Kidney (tissue), 14 donors: ENCODE results near the gene MAPK1. TPM values are rescaled to one million over a fixed set of nuclear protein-coding genes. Genes with fewer than 3 reads are reported as not detected.
"Not testable (repeated sequence)": the region's sequence is repeated elsewhere in the genome, so short reads cannot be mapped to it uniquely, and the experiment has no call there.

ENCODE experiments used
- DNase-seq, 5 donors: peaks; one replicate each; pipeline ENCODE4 v3.0.0-alpha.2; 2013 to 2020
- FAIRE-seq: peaks from 2 replicates; lab custom pipeline; 2012; peaks lifted over from hg19 to GRCh38; lab: Jason Lieb, UNC
- H3K27ac ChIP-seq, 2 donors: one replicate each; pipeline ENCODE4 v1.7.0; 2013; ENCODE audit warnings: low read depth in 2 of 2, low read length in 2 of 2, inconsistent platforms in 1 of 2
- H3K27me3 ChIP-seq: one replicate; pipeline ENCODE4 v1.7.1; 2013; ENCODE audit warnings: low read length, inconsistent platforms; ENCODE audit not compliant: control insufficient read depth, insufficient read depth
- H3K36me3 ChIP-seq, 3 donors: one replicate each; pipeline versions ENCODE4 v1.7.0 to v1.7.1; 2013; ENCODE audit warnings: low read length in 3 of 3, control low read depth in 1 of 3, inconsistent platforms in 1 of 3; ENCODE audit not compliant: insufficient read depth in 3 of 3, control insufficient read depth in 2 of 3
- H3K4me1 ChIP-seq, 3 donors: one replicate each; pipeline versions ENCODE4 v1.7.0 to v1.7.1; 2013; ENCODE audit warnings: low read length in 3 of 3, inconsistent platforms in 1 of 3, low read depth in 1 of 3; ENCODE audit not compliant: control insufficient read depth in 2 of 3, insufficient read depth in 2 of 3
- H3K4me3 ChIP-seq, 3 donors: one replicate each; pipeline versions ENCODE4 v1.7.0 to v1.8.1; 2013; ENCODE audit warnings: low read length in 3 of 3, control low read depth in 1 of 3, inconsistent platforms in 1 of 3
- H3K9ac ChIP-seq, 3 donors: one replicate each; pipeline versions ENCODE4 v1.7.0 to v1.7.1; 2013; ENCODE audit warnings: low read length in 3 of 3, control low read depth in 1 of 3, inconsistent platforms in 1 of 3
- H3K9me3 ChIP-seq, 3 donors: one replicate each; pipeline versions ENCODE4 v1.7.0 to v1.7.1; 2013; ENCODE audit warnings: low read length in 3 of 3, control low read depth in 1 of 3, inconsistent platforms in 1 of 3; ENCODE audit not compliant: control insufficient read depth in 2 of 3, insufficient read depth in 1 of 3
- CTCF ChIP-seq: IDR thresholded peaks from 3 replicates; pipeline ENCODE4 v1.5.1; 2012; ENCODE audit warnings: mild to moderate bottlenecking, moderate library complexity, borderline replicate concordance; ENCODE audit not compliant: insufficient read depth; ENCODE audit errors: extremely low read depth
- intact Hi-C: fragments of 100-400 bp; cut with DNase I; formaldehyde crosslinking; loops from one replicate; pipeline ENCODE4 v1.11.1; 2022
- polyA plus RNA-seq: library from polyadenylated mRNA; stranded (reverse); fragments of 350-450 nt; fragmentation: Illumina TruSeq; extraction: RNeasy Lipid Tissue Mini Kit (QIAGEN cat#74804); gene quantifications from one replicate; pipeline ENCODE4 v1.2.3, GENCODE V29; 2014; ENCODE audit warnings: low read depth, low replicate concordance; ENCODE audit not compliant: insufficient read depth
- total RNA-seq: library from RNA; stranded (reverse); fragmentation: NEBNext Ultra II Directional; extraction: Animal tissue kit (Norgen Biotek cat#: 25700); gene quantifications from one replicate; pipeline ENCODE4 v1.2.1, GENCODE V29; 2021
- donor health status: control.
- donor health status: control.
- donor health status: control.
- donor health status: control.
- donor health status: control.
- donor health status: DM: yes; HTN: yes; CAD: no.
- donor health status: Normal renal cell carcinoma (clear cell type).

Gene MAPK1
- total and polyA plus RNA-seq, 2 donors from 2014 or later, result 21.3 to 128 TPM

DNA sequence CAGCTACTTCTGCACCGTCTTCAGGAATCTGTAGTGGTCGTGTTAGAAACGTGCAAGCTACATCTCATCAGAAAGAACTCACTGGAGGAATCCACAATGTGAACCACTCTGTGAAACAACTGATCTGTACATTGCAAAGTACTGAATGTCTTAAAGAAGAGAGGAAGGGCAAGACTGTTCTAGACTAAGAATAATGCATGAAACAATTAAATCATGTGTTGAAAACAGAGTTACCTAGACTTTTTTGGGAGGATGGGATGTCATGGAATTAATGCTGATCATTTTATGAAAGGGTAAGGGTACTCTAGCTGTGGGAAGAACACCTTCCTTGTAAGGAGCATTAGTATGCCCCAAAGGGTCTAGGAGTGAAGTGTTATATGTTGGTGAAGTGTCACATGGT lies 71.2 kb downstream of the MAPK1 start:
- intact Hi-C loops, result no loop called here
- no peak for TF ChIP-seq CTCF
- no peaks in the 10 kb centered on the region for H3K27me3 ChIP-seq
- no peaks in the 10 kb centered on the region for H3K9me3 ChIP-seq
- H3K9ac ChIP-seq, result no peak overlapping the region
- no peak overlapping the region for H3K27ac ChIP-seq
- no peak overlapping the region for H3K4me3 ChIP-seq
- no peak for DNase-seq
- no peak for FAIRE-seq
- peaks cover 0 to 2% (median 0%) of the 10 kb centered on the region in 3 donors for H3K4me1 ChIP-seq
- peaks cover 0 to 29% (median 7%) of the 10 kb centered on the region in 3 donors for H3K36me3 ChIP-seq

DNA sequence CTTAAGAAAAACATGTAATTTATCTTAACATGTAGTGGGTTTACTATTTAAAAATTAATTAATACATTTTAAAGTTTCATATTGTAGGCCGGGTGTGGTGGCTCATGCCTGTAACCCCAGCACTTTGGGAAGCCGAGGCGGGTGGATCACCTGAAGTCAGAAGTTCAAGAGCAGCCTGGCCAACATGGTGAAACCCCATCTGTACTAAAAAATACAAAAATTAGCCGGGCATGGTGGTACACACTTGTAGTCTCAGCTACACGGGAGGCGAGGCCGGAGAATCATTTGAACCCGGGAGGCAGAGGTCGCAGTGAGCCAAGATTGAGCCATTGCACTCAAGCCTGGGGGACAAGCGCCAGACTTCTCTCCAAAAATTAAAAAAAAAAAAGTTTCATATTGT lies 73.7 kb downstream of the MAPK1 start:
- DNase-seq, H3K27me3 ChIP-seq, H3K27ac ChIP-seq, intact Hi-C loops, H3K4me1 ChIP-seq, H3K4me3 ChIP-seq, H3K9ac ChIP-seq, H3K9me3 ChIP-seq, FAIRE-seq: not testable (repeated sequence)
- H3K36me3 ChIP-seq, result peaks cover 0 to 16% (median 7%) of the 10 kb centered on the region in 3 donors

GRCh38 chr22:21791635-21792625 lies 75.5 kb downstream of the MAPK1 start:
- Histone ChIP-seq H3K27ac (no peak overlapping the region), H3K4me3 (no peak overlapping the region), H3K27me3 (no peaks in the 10 kb centered on the region), H3K9ac (no peak overlapping the region), H3K9me3 (no peaks in the 10 kb centered on the region), H3K4me1 (no peaks in the 10 kb centered on the region), H3K36me3 (peaks cover 0 to 7% (median 6%) of the 10 kb centered on the region in 3 donors)
- no peak for FAIRE-seq
- intact Hi-C loops, result no loop called here
- no peak for DNase-seq
- TF ChIP-seq CTCF, result no peak

DNA sequence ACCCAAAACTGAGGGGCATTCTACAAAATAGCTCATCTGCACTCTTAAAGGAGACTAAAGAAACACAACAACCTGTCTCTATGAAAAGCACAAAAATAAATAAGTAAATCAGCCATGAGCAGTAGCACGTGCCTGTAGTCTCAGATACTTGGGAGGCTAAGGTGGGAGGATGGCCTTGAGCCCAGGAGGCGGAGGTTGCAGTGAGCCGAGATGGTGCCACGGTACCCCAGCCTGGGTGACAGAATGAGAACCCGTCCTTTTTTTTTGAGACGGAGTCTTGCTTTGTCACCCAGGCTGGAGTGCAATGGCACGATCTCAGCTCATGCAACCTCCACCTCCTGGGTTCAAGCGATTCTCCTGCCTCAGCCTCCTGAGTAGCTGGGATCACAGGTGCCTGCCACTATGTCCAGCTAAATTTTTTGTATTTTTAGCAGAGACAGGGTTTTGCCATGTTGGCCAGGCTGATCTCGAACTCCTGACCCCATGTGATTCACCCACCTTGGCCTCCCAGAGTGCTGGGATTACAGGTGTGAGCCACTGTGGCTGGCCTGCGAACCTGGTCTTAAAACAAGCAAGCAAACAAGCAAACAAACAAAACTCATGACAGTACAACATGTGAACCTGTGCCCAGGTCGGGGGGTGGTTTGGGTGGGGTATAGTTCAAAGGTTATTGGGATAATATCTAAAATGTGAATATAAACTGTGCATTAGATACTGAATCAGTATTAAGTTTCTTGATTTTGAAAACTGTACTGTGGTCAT lies 76.4 kb downstream of the MAPK1 start:
- FAIRE-seq, H3K36me3 ChIP-seq, H3K4me1 ChIP-seq, H3K27ac ChIP-seq, H3K27me3 ChIP-seq, intact Hi-C loops, H3K9me3 ChIP-seq, DNase-seq, H3K9ac ChIP-seq, H3K4me3 ChIP-seq: not testable (repeated sequence)
